Putamen (tissue), 1 donor: ENCODE data around the gene CASTOR1.

ENCODE experiments used
- DNase-seq: peaks from one replicate; pipeline ENCODE4 v3.0.0-alpha.2; 2016; ENCODE audit warnings: low spot score

The CASTOR1 gene

DNA sequence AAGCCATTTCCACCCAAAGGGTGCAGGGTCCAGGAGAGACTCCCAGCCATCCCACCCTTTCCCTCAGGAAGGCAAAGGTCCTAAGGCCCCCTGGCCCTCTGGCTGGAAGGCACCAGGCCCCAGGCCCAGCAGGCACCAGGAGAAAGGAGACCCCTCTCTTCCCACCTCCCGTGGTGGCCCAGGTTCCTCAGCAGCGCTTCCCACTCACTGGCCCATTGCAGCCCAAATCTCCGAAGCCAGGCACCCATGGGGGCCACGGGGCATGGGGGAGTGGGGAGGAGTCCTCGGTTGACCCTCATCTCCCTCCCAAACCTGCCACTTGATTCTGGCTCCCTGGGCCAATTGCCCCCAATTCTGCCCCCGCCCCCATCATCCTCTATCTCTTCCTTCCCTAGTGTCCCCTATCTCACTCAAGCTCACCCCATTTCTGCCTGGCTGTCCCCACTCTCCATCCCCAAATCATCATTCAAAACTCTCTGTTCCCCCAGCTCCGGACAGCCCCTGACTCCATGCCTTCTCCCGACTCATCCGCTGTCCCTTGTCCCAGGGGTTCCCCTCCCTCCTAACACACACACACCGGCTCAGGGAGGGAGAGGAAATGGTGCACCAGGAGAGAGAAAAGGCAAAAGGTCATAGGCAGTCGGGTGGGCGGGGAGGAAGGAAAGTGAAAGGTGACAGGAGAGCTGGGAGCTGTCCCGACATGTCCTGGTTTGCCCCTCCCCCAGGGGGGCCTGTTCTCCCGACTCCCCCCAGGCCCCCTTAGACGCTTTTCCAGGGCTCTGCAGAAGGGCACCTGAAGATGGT is 43.9 kb downstream of the CASTOR1 start:
- no peak for DNase-seq

DNA sequence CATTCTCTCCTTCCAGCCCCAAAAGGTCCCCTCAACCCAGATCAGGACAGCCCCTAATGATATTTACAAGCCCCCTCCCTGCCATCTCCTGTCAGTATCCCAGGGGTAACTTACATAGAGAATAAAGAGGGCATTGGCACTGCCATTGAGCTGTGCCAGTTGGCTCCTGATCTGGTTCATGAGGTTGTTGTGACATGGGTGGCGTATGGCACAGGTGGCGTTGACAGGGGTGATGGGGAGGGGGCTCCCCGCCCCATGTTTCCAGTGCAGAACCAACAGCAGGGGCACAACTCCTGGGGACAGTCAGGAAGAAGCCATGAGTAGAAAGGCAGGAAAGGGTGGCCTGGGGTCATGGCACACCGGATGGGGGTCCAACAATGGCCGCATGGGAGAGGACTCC is 44.7 kb downstream of the CASTOR1 start:
- DNase-seq = no peak

DNA sequence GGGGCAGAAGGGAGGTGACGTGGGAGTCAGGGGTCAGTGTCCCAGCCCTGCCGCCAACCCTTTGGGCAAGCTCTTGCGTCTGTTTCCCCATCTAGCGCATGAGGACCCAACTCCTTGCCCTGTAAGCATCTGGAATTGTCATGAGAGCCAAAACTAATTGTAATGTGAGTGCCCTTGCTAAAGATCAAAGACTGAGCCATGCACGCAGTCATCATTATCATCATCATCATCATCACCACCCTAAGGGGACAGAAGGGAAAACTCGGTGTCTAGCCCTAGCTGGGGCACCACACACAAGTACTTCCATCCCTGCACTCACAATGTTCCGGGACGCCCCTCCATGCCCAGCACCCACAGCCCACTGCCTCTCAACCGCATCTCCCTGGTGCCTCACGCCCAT is 45.2 kb downstream of the CASTOR1 start:
- DNase-seq = no peak

DNA sequence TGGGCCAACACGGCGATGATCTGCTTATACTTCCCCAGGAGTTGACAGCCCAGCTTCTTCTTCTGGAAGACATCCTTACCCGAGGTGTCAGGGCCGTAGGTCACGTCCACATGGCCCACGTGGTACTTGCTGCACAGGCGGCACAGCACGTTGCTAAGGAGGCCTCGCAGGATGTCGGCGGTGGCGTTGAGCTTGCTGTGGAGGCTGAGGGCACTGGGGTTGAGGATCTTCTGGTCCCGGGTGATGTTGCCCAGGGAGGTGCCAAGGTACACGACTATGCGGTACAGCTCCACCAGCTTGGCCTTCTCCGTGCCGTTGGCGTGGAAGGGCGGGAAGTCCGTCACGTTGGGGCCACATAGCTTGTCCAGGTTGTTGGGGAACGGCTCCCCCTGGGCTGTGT is 45.6 kb downstream of the CASTOR1 start:
- DNase-seq = no peak

DNA sequence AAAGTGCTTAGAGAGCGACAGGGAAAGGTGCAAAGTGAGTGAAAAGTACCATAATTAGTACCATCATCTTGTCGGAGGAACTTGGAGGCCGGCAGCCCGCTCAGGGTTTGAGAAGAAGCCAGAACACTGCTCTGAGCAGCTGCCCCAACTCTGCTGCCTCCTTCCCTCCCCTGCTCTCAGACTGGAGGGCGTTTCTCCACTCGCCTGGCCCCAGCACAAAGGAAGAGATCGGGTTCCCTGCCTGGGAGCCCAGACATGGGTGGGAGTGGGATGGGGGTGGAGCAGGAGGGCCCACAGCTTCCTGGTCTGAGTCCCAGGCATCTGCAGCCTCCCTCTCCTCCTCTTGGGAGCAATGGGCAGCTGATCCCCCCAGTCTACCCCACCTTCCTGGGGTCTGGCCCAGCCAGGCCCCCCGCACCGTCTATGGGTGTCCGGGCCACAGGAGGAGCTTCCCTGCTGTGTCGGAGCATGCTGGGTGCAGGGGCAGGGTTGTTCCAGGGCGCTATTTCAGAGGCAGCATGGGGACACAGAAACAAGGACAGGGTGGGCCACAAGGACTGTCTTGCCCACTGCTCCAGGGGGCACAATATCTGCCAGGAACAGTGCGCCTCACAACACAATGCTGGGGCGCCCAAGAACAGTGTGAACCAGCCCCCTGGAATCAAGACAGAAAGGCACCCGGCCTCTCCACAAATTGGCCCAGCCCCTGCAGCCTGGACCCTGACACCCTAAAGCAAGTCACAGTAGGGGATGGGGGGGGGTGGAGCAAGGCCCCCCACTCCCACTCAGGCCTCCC is 47.5 kb downstream of the CASTOR1 start:
- no peak for DNase-seq

DNA sequence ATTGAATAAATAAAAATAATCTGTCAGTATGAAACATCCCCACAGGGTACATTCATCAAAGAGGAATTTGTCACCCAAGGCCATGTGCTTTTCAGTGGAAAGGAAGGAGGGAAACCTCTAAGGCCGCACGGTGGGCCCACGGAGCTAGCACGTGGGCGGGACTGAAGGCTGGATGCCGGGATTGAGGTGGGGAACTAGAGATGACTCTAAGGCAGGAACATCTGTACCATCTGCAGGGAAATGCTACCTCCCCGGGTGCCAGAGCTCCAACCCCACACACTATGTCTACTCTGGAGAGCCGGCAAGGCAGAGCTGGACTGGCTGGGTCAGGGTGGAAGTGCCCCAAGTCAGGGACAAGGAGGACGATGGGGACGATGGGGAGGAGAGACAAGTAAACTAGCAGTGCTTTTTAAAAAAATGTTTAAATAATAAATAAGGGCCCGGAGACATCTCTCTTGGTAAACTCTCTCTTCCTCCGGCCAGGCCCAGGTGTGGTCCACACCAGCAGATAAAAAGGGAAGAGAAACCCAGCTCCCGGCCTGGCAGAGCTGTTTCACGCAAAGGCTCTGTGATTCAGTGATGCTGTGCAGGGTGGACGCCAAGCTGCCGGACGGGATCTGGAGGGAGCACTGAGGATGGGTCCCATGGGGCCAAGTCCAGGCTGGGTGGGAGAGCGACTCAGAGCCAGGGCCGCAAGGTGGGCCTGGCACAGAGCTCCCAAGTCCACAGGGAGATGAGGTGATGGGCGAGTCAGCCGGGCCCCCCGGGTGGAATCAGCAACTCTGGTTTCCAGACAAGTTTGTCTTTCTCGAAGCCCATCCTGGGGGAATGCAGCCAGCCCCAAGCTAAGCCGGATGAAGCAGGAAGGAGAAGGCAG is 48.5 kb downstream of the CASTOR1 start:
- no peak for DNase-seq

DNA sequence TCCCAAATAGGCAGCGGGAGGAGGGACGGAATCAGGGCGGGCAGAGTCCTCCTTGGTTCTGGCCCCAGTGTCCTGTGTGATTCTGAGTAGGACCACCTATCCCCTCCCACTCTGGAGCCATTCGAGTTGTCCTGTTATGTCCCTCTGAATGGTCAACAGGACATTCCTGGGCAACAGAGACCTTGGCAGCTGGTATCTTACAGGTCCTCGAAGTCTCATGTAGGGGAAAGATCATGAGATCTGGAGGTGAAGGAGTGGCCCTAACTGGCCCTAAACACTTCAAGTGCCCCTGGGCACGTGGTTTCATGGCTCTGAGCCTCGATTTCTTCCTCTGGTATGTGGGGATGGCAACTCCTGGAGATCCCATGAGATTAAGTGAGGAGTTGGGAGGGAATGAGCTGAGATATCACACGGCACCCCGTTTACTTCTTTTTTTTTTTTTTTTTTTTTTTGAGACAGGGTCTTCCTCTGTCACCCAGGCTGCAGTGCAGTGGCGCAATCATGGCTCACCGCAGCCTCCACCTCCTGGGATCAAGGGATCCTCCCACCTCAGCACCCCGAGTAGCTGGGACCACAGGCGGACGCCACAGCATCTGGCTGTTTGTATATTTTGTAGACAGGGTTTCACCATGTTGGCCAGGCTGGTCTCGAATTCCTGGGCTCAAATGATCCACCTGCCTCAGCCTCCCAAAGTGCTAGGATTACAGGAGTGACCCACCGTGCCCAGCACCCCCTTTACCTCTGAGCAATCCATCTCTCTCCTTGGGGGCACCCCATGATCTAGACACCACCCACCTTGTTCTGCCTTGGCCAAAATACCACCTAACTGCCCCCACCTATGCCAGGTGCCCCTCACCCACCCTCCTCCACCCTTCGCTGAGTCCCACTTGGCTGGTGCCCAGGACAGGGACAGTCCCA is 49.6 kb downstream of the CASTOR1 start:
- no peak for DNase-seq

DNA sequence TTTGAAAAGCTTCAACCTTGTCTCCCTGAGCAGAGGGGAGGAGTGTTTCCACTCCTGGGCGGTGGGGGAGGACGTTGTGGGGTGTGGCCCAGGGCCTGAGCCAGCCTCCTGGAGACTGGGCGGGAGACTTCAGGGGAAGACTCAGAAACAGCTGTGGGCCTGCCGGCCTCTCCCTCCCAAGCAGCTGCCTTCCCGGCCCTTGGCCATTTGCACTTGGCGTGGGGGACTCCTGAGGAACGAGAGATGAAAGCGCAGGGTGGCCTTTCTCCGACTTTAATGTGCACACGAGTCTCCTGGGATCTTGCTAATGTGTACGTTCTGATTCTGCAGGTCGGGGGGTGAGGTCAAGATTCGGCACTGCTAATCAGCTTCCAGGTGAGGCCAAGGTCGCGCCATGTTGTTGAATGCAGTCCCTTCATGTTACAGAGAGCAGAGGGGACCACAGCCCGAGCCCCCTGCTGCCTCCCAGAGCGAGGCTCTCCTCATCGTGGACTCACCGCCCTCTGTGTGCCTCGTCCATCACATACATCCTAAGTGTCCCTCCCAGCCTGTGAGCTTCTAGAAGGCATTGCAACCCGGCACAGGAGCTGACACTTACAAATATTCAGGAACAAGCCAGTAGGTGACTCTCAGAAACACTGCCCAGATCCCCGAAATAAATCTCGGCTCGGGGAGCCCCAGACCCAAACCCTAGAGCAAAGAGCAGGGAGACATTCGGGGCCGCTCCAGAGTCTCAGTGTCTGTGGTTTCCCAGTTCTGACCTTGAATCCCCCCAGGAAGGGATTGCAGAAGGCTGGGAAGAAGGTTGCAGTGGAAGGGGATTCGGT is 50.4 kb downstream of the CASTOR1 start:
- DNase-seq = no peak

DNA sequence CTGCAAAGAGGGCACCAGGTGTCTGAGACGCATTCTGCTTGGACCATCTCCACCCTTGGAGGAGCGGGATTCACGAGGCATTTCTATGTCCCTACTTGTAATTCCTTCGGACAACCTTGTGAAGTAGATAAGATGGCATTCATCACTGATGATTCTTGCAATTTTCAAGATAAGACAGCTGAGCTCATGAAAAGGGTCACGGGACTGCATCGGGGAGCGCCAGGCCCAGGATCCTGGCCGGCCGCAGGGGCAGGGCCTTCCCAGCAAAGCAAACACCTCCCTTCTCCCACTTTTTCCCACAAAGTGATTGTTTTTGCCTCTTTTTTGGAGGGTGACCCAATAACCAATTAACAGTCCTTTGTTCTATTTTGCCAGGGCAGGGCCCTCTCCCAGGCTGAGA is 51.2 kb downstream of the CASTOR1 start:
- DNase-seq = no peak

DNA sequence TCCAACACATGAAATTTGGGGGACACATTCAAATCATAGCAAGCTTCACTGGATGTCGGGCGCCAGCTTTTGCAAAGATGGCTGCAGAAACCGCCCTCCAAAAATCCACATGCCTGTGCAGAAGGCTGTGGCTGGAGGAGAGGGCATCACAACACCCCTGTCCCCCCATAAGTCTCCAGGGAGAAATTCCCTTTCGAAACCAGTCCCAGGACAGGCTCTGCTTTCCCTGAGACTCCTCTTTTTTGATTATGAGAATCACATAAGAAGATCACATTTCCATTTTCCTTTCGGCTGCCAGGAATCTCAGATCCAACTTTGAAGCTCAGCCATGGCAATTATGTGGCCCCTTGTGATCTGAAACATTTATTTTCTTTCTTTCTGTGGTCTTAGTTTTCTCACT is 52.4 kb downstream of the CASTOR1 start:
- no peak for DNase-seq

DNA sequence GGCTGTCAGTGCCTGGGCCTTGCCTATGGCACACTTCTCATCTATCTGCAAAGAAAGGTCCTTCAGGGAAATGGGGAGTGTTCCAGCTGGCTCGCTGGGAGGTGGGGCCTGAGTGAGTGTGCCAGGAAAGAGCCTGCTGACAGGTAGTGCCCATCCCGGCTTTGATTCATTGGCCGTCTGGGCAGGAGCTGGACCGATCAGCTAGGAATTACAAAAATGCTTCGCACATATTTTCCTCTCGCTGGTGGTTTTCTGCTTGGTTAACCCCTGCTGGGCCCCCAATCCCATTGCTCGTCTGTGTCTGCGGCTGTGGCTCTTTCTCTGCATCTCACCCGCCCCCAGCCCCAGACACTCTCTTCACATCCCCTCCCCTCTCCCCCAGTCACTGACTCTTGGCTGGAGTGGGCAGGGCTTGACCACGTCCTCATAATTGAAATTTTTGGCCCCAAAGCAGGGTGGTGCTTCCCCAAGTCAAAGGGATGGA is 53.6 kb downstream of the CASTOR1 start:
- DNase-seq = no peak
